HL-60/S4 (cell line): ENCODE measurements around the gene HSBP1.

Experiments
- in situ Hi-C: fragments of 300-500 bp; cut with MboI; formaldehyde crosslinking; loops from 2 replicates; pipeline ENCODE4 v1.14.3; 2022; ENCODE audit warnings: low sequenced_read_pairs

HSBP1 gene

DNA sequence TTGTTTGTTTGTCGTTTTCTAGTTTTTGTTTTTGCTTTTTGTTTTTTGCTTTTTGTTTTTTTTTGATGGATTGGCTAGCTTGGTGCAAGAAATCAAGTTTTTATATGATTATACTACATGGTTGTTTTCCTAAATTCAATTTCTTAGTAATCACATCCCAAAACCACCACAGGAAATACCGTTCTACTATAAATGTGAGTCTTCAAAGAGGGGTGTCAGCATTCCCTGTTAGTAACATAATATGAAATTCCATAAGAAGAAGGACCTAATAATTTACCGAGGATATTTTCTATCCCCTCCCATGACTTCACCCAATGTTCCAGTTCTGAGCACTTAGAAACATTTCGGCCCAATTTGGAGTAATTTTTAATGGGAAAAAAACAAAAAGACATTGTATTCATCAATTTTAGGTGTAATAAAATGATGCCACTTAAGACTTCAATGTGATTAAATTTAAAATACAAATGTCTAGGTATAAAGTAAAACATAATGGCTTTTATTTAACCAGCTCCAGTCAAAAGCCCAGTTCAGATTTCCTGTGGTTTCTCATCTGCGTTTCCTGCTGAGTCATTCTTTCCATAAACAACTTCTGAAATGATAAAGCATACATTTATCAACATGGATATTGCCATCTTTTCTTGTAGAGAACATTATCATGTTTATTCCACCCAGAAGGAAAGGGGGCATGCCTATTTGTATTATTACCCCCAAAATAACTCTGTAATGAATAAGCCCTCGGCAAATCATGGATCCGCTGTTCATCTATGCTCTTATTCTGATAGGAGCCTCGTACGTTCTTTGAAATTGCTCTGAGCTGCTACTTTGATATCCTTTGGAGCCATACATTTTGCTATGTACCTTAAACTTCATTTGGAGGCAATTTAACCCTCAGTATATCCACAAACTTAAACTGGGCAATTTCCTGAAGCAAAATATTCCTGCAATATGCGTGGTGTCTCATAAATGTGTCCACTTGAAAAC, 28.1 kb downstream of the HSBP1 start:
- in situ Hi-C loops, result no loop called here

DNA sequence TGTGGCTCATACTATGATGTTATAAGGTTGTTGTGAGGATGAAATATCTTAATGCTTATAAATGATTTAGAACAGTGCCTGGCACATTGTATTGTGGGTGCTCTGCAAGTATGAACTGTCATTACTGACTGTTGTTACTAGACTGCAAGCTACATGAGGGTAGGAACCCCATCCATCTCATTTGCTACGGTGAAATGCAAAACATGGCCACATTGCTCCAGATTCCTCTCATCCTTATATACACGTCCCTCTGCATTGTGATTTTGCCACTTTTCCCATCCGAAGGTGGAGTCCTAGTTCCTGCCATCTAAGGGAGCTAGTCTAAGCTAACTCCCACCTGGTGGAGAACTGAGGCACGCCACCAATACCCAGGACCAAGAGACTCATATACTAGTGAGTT, 29.8 kb downstream of the HSBP1 start:
- in situ Hi-C loops, result no loop called here

DNA sequence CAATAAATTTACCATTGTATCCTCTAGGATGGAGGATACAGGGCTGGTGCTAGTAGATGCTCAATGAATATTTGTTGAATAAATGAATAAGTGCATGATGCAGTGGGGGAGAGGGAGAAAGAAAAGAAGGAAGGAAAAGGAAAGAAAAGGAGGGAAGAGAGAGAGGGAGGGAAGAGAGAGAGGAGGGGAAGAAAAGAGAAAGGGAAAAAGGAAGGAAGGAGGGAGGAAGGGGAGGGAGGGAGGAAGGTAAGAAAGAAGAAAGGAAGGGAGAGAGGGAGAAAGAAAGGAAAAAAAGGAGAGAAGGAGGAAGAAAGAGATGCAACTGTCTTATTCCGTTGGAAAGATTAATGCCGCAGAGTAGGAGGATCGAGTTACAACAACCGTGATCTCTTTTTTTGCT, 30.4 kb downstream of the HSBP1 start:
- in situ Hi-C loops, result no loop called here

DNA sequence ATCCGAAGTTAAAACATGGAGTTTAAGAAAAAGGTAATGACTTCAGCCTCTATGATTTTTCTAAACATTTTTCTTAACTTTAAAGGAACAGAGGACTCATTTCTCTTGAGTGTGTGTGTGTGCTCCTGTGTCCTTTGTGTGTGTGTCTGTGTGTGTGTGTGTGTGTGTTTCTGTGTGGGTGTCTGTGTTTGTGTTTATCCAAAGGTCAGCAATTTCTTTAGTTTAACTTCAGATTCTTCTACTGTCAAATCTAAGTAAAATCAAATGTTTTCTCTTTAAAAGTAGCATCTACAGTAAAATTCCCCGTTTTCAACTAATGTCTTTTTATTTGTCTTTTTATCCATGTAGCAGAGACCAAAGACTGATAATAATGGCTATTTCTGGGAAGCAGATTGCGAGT, 31.8 kb downstream of the HSBP1 start:
- in situ Hi-C loops, result no loop called here

DNA sequence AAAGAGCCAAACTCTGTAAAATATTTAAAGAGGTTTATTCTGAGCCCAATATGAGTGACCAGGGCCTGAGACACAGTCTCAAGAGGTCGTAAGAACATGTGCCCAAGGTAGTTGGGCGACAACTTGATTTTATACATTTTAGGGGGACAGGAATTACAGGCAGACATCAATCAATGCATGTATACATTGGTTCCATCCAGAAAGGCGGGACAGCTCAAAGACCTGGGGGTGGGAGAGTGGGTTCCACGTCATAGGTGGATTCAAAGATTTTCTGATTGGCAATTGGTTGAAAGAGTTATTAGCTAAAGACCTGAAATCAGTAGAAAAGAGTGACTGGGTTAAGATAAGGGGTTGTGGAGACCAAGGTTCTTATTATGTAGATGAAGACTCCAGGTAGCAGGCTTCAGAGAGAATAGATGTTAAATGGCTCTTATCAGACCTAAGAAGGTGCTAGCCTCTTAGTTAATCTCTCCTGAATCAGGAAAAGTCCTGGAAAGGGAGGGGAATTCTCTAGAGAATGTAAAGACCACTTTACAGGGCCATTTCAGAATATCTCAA, 32.4 kb downstream of the HSBP1 start:
- in situ Hi-C loops, result no loop called here

DNA sequence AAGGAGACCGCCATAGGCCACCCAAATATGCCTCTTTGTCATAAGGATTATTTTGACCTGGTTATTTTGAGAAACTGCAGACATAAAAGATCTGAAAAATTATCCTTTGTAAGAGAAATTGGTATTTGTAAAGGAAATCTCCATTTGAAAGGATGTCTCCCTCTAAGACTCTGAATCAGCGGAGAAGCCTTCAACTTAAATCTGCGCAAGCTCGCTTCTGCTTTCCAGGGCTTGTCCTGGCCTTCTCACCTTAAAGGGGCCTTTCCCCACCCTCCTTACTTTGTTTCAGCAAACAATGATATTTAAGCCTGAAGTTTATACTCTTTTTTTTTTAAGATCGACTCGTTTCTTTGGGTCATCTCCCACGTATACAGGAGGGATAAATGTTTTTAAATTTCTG, 34.5 kb downstream of the HSBP1 start:
- in situ Hi-C loops, result no loop called here

DNA sequence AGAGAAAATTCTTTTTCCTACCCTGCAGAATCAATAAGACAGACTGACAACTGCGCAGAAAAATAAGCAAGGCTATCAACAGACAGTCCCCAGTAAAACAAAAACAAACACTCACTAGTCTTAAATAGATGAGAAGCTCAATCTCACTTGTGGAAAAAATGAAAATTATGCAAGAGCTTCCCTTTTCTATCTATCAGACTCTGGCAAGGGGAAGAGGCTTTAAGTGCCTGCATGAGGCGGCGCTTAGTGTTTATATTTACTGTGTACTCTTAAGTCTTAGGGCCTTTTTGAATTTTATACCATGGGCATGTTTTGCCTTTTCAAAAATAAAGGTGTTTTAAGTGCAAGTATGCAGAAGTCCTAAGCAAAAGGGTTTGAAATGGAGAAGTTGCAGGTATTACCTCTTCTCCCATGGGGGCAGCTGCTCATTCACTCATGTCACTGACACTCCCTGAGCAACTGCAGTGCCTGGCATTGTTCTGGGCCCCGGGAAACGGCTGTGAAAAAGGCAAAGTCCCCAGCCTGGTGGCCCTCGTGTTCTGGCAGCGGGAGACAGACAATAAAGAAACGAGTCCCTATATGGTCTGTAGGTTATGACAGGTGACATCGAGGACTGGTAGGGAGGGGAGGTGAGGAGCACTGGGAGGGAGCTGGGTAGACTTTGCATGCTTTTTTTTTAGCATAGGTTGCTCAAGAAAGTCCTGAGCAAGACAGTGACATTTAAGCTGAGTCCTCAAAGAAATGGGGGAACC, 35.2 kb downstream of the HSBP1 start:
- in situ Hi-C loops, result no loop called here

DNA sequence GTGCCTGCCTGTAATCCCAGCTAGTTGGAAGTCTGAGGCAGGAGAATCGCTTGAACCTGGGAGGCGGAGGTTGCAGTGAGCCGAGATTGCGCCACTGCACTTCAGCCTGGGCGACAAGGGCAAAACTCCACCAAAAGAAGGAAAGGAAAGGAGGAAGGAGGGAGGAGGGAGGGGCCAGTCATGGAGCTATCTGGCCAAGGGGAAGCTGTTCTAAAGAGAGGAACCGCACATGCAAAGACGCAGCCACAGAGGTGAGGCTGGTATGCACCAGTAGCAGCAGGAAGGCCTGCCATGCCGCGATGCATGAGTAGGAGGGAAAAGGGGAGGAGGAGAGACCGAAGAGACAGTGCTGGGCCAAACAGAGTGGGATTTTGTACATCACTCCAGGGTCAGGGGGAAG, 35.9 kb downstream of the HSBP1 start:
- in situ Hi-C loops, result no loop called here

DNA sequence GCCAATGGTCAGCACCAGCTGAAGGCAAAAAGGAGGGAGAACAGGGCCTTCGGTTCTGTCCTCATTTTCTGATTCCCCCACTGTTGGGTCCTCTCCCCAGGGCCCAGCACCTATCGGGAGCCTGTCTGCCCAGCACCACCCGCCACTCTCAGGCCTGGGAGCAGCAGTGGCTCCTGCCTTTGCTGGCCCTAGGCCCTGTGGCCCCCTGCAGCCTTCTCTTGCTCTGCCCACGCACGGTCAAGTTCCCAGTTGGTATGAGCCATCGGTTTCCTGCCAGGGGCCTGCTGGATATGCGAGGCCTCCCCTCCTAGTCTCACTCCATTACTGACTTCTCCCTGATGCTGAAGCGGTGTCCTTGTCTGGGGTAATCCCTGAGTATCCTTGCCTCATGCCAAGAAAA, 37.5 kb downstream of the HSBP1 start:
- in situ Hi-C loops, result no loop called here

DNA sequence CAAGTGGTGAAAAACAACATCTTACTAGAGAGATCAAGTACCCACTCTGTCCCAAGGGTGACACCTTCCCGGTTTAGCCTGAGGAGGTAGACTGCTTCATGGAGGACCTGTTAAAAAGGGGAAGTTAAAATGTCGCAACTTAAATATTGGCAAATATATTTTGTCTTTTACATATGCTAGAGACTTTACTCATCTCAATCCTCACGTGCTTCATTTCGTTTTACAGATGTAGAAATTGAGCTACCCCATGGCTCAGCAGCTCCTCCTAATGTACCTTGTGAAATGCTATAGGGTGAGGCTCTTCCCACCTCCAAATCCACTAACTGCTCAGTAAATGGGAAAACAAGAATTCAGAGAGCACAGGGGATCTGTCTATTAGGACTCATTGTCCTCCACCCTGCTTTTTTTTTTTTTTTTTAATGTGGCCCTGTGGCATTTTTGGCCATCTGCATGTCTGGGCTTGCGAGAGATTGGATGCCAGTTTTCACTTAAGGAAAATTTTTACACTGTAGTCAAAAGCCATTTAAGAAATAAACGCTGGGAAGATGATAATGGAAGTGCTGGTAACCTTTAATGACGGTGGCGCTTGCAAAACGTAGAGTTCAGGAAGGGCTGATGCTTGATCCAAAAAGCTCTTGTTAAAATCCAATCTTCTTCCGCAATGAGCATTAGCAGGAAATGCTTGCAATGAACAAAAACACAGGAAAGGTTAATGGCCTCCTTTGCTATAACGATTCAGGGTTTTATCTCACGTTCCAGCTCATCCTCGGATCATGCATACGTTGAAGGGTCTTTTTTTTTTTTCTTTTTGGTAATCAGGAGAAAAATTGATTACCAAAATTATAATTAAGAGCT, 39.8 kb downstream of the HSBP1 start:
- in situ Hi-C loops, result no loop called here

DNA sequence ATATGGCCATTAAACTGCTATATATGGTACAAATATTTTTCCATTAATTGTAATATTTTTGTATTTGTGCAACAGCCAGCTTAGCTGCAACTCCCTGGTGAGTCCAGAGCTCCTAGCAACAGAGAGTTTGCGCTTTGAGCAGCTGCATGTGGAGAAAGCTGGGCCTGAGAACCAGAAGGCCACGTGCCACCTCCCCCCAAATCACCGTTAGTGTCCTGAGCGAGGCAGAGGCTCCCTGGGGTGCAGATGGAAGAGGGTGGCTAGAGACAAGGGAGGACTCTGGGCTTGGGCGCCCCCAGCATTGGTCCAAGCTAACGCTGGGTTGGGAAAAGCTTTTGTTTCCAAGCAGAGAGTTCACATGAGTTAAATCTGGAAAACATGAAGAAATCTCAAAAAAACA, 41.6 kb downstream of the HSBP1 start:
- in situ Hi-C loops, result no loop called here

DNA sequence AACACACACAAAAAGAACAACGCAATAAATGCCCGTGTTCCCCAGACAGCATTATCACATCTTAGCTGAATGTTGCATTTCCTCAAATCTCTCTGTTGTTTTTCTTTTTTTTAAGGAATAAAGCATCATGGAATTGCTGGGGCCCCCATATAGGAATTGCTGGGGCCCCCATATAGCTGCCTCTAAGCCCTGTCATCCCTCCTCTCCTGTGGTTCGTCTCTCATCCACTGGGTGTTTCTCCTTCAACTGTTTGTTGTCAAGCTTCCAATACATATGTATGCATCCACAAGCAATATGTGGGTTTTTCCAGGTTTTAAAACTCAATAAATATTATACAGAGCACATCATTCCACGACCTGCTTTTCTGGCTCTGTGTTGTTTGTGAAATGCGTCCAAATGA, 43.2 kb downstream of the HSBP1 start:
- in situ Hi-C loops, result no loop called here

DNA sequence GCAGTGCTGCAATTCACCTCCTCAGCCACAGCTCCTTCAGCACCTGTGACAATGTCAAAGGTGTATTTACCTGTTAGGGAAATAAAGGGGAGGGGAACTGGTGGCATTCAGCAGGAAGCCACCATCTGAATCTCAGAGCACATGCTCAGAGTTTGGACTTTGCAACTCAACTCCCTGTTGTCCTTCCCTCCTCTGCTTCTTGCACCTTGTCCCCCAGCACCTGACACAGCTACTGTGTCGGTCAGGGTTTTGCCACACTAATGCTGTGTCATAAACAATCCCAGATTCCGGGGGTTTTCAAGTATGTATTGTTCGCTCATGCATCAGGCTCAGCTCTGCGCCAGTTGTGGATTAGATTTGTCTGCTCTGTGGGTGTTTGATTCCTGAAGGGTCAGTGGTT, 43.7 kb downstream of the HSBP1 start:
- in situ Hi-C loops, result no loop called here

DNA sequence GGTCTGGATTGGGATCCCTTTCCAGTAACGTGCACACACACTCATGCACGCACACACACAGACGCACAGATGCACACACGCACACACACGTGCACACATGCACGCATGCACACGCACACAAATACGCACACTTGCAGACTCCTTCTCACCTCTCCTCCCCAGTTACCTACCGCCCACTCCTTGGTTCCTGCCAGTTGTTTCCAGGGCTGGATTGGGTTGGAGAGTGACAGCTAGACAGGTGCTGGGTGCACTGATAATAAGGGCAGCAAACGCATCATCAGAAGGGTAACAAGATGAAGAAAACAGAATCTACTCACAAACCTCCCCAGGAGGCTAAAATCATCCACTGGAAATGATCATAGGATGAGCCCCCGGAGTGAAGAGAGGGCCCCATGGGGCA, 45.0 kb downstream of the HSBP1 start:
- in situ Hi-C loops, result no loop called here

DNA sequence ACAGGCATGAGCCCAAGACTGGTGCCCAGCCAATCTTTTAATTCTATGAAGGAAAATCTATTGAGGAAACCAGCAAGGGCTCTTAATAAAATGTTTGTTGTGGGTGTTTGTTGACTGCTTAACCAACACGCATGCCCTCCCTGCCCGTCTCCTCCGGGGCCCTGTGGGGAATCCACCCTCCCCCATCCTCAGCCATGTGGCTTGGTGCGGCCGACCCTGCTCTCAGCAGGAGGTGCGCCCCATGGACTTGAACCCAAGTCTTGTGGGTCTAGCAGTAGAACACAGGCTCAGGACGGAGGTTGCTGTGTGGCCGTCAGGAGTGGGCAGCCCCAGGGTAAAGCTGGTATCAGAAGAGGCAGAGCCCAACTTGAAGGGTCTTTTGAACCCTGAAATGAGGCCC, 46.1 kb downstream of the HSBP1 start:
- in situ Hi-C loops, result no loop called here

DNA sequence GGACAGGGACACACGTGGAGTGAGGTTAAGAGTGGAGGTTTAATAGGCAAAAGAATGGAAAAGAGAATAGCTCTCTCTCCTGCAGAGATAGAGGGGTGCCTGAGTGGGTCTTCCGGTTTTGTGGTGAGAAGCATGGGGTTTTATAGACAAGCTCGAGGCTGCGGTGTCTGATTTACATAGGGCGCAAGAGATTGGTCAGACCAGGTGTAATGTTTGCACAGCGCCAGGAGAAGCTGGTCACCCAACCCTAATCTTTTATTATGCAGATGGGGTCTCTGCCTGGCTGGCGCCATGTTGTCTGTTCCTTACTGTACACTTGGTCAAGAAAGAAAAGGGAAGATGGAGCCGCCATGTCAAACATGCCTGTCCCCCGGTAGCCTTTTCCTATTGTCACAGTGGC, 46.6 kb downstream of the HSBP1 start:
- in situ Hi-C loops, result no loop called here

DNA sequence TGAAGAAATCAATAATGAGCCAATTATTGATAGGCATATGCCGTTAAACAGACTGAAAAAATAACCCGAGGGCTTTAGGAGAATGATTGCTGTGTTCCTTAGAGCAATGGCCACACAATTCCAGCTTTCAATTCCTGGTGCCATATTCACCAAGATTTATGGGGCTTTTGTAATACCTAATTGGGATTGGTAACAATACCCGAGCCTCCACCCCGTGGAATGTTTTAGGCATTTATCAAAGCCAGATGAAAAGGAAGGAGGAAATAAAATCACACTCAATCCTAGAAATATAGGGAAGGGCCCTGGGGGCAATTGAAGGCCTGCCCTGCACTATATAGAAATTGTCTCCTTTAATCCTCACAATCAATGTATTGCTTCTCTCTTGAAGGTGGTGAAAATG, 49.0 kb downstream of the HSBP1 start:
- in situ Hi-C loops, result no loop called here

DNA sequence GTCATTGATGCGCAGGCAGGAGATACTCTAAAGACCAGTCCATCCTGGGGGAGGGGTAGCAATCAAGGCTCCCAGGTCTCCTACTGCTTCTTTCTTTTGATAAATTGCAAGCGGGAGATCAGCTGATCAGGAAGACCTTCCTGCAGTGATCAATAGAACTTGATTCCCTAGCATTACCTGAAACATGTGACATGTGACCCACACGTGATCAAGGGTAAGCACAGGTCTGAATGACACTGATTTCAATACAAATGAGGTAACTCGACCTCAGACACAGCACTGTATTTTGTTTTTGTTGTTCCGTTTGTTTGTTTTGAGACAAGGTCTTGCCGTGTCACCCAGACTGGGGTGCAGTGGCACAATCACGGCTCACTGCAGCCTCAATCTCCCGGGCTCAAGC, 51.5 kb downstream of the HSBP1 start:
- in situ Hi-C loops, result no loop called here

DNA sequence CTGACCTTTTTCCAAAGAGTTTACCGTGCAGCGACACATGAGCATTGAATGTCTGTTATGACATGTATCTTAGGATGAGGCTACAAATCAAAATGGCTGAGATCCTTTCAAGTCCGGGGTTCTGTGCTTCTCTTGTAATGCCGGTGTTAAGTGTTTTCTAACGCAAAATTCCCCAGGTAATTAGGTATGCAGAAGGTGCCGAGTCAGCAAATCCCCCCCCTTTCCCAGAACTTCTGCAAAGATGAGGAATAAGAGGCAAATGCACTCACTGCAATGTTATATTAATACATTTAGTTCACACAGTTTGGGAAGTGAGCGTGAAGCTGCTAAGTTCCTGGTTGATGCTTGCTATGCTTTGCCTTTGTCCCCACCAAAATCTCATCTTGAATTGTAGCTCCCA, 54.9 kb downstream of the HSBP1 start:
- in situ Hi-C loops, result no loop called here

DNA sequence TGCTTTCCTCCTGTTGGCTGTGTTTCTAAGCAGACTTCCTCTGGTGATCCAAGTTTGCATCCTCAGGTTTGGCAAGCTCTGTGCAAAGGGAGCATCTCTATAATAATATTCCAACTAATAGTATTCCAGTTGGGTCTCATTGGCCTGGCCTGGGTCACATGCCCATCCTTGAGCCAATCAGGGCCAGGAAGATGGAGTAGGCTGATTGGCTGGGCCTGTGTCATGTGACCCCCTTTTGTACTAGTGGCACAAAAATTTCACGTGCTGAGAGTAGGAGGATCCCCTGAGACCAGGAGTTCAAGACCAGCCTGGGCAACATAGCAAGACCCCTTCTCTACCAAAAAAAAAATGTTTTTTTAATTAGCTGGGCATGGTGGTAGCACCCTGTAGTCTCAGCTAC, 55.9 kb downstream of the HSBP1 start:
- in situ Hi-C loops, result no loop called here
